ENCODE measurements around the gene ENTPD3. TPM values are rescaled to one million over a fixed set of nuclear protein-coding genes. Genes with fewer than 3 reads are reported as not detected.

Gene ENTPD3
- total and polyA plus RNA-seq, 9 donors, result 0.46 to 5.6 (median 1.3) TPM

GRCh38 chr3:40437889-40438288, 50.9 kb downstream of the ENTPD3 start:
- Histone ChIP-seq H3K27me3 (no peaks in the 10 kb centered on the region), H3K27ac (no peak overlapping the region), H3K4me1 (ENCODE audit: insufficient read depth) (no peaks in the 10 kb centered on the region), H3K9me3 (no peaks in the 10 kb centered on the region), H3K36me3 (no peaks in the 10 kb centered on the region), H3K4me3 (no peak overlapping the region)
- TF ChIP-seq CTCF (IDR thresholded peaks at IDR 0.05), result no peak
- no peak for TF ChIP-seq POLR2A (IDR thresholded peaks at IDR 0.05)
- no peak for TF ChIP-seq EP300 (IDR thresholded peaks at IDR 0.05)
- 61 to 69% (median 65%) methylated on average over 5 of the region's 5 CpGs for WGBS, 3 donors
- DNase-seq, result no peak
- intact Hi-C loops (cut with DNase I), result no loop called here

DNA sequence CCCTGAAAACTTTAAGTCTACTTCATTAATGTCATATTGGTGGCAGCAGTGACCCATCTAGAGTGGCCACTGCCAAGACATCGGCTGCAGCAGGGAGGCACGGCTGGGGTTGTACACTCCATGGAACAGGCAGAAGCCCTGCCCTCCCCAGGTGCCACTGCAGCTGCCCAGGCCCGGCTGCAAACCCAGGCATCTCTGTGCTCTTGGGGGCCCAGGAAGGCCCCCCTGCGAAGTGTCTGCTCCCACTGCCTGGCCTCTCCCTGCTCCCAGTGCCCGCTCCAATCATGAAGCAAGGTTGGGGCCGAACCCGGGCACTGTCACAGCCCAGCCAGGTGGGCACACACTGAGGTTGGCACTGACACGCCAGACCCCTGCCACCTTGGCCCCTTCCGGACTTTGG, 58.1 kb downstream of the ENTPD3 start:
- no peak overlapping the region for H3K27ac ChIP-seq
- H3K9me3 ChIP-seq, result no peaks in the 10 kb centered on the region
- DNase-seq, result no peak
- H3K27me3 ChIP-seq, result no peaks in the 10 kb centered on the region
- no peak overlapping the region for H3K4me3 ChIP-seq
- H3K36me3 ChIP-seq, result no peaks in the 10 kb centered on the region
- H3K4me1 ChIP-seq (ENCODE audit: insufficient read depth), result no peaks in the 10 kb centered on the region
- TF ChIP-seq CTCF (IDR thresholded peaks at IDR 0.05) (no peak), EP300 (IDR thresholded peaks at IDR 0.05) (no peak), POLR2A (IDR thresholded peaks at IDR 0.05) (no peak)
- intact Hi-C loops (cut with DNase I), result no loop called here
- WGBS, 3 donors, result 87 to 91% (median 88%) methylated on average over 9 of the region's 9 CpGs

DNA sequence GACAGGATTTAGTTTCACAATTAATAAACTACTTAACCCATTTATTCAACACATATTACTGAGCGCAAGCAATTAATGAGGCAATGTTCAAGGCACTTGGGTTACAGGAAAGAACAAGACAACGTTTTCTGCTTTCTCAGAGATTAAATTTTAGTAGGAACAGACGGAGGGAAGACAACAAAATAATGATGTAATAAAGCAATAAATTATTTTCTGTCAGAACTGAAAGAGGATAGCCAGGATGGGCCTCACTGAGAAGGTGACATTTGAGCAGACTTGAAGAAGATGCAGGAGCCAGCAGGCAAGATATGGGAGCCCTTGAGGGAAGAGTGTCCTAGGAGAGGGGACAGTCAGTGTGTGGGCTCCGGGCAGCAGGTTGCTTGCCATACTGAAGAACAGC, 58.9 kb downstream of the ENTPD3 start:
- intact Hi-C loops (cut with DNase I), result no loop called here
- H3K27me3 ChIP-seq, result no peaks in the 10 kb centered on the region
- no peaks in the 10 kb centered on the region for H3K9me3 ChIP-seq
- no peak overlapping the region for H3K4me3 ChIP-seq
- H3K36me3 ChIP-seq, result no peaks in the 10 kb centered on the region
- no peak for TF ChIP-seq POLR2A (IDR thresholded peaks at IDR 0.05)
- no peak for TF ChIP-seq EP300 (IDR thresholded peaks at IDR 0.05)
- no peak for TF ChIP-seq CTCF (IDR thresholded peaks at IDR 0.05)
- WGBS, 3 donors, result 60 to 75% (median 74%) methylated on average over 4 of the region's 4 CpGs
- DNase-seq, result no peak
- H3K4me1 ChIP-seq (ENCODE audit: insufficient read depth), result no peaks in the 10 kb centered on the region
- H3K27ac ChIP-seq, result no peak overlapping the region

DNA sequence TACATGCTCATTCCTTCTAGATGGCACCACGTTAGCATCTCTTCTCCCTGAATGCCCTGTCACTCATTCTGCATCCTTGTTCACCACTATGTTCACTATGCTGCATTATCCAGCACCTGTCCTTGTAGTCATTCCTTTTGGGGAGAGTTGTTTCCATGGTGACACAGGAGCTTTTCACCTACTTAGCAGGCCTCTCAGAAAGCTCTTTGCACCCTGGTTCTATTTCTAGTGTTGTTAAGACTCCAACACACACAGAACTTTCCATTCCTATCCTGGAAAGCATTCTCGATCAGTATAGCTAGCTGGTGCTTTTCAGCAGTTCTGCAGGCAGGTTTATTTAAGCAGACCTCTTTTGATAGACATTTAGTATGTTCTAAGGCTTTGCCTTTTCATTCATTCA, 63.5 kb downstream of the ENTPD3 start:
- H3K9me3 ChIP-seq, result no peaks in the 10 kb centered on the region
- TF ChIP-seq EP300 (IDR thresholded peaks at IDR 0.05), result no peak
- no peak for TF ChIP-seq POLR2A (IDR thresholded peaks at IDR 0.05)
- TF ChIP-seq CTCF (IDR thresholded peaks at IDR 0.05), result no peak
- no peak overlapping the region for H3K27ac ChIP-seq
- peaks cover 2% of the 10 kb centered on the region for H3K4me1 ChIP-seq (ENCODE audit: insufficient read depth)
- H3K36me3 ChIP-seq, result no peaks in the 10 kb centered on the region
- H3K27me3 ChIP-seq, result no peaks in the 10 kb centered on the region
- intact Hi-C loops (cut with DNase I), result loop anchor here in 2 of 4 donors (10.0 kb wide), 2 partner anchors 126 to 136 kb away; no protein-coding TSS in a partner anchor
- 80 to 82% (median 81%) methylated on average over 2 of the region's 2 CpGs for WGBS, 3 donors
- no peak for DNase-seq
- H3K4me3 ChIP-seq, result no peak overlapping the region
